Measurements from ENCODE around the gene CCDC88C.
"Not testable (repeated sequence)": the region's sequence is repeated elsewhere in the genome, so short reads cannot be mapped to it uniquely, and the experiment has no call there.

Gene CCDC88C

GRCh38 chr14:91415794-91416743 lies 1.6 kb downstream of the CCDC88C start:
- no peak for DNase-seq

GRCh38 chr14:91414475-91414833 lies 3.2 kb downstream of the CCDC88C start:
- no peak for DNase-seq

GRCh38 chr14:91413547-91414474 lies 3.8 kb downstream of the CCDC88C start:
- no peak for DNase-seq

GRCh38 chr14:91412939-91413338 lies 4.7 kb downstream of the CCDC88C start:
- no peak for DNase-seq

- no peak for DNase-seq
Observed at GRCh38 chr14:91410771-91411536, 6.7 kb downstream of the CCDC88C start.

- no peak for DNase-seq
Observed at GRCh38 chr14:91409928-91410718, 7.5 kb downstream of the CCDC88C start.

GRCh38 chr14:91409240-91409639 lies 8.4 kb downstream of the CCDC88C start:
- not testable (repeated sequence) for DNase-seq

GRCh38 chr14:91406982-91407381 lies 10.6 kb downstream of the CCDC88C start:
- DNase-seq: no peak

GRCh38 chr14:91406451-91406850 lies 11.2 kb downstream of the CCDC88C start:
- no peak for DNase-seq

- no peak for DNase-seq
Observed at GRCh38 chr14:91405724-91406435, 11.7 kb downstream of the CCDC88C start.

GRCh38 chr14:91405241-91405721 lies 12.3 kb downstream of the CCDC88C start:
- no peak for DNase-seq

GRCh38 chr14:91402771-91403600 lies 14.6 kb downstream of the CCDC88C start:
- no peak for DNase-seq

GRCh38 chr14:91402348-91402747 lies 15.3 kb downstream of the CCDC88C start:
- no peak for DNase-seq

GRCh38 chr14:91401751-91402150 lies 15.9 kb downstream of the CCDC88C start:
- no peak for DNase-seq

- no peak for DNase-seq
Observed at GRCh38 chr14:91400696-91401095, 16.9 kb downstream of the CCDC88C start.

GRCh38 chr14:91399868-91400640 lies 17.6 kb downstream of the CCDC88C start:
- DNase-seq: no peak

GRCh38 chr14:91398707-91399106 lies 18.9 kb downstream of the CCDC88C start:
- DNase-seq: no peak

GRCh38 chr14:91397965-91398591 lies 19.5 kb downstream of the CCDC88C start:
- DNase-seq: no peak
